GM15510 (cell line): ENCODE data around the gene PIK3CG.

Experiments used
- POLR2A ChIP-seq: IDR thresholded peaks from 3 replicates; pipeline ENCODE4 v1.6.1; 2011; ENCODE audit warnings: borderline replicate concordance; ENCODE audit not compliant: insufficient read length; ENCODE audit errors: extremely low read depth

PIK3CG gene

DNA sequence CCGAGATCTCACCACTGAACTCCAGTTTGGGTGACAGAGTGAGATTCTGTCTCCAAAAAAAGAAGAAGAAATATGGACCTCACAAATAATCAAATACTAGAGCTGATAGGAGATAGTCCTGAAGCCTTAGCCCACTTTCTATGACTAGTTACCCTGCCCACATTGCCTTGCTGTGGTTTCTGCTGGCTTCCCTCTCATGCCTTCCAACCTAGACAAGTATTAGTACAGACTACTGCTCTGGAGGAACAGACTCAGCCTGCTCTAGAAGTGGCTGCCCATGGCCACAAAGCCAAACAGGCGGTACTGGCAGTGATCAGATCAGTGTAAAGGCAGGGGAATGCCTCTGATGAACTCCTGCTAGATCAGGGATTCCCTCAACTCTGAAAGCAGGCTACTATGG is 89.8 kb downstream of the PIK3CG start:
- TF ChIP-seq POLR2A: no peak
